NCI-H82 (cell line): ENCODE data around the gene TBX6.
"Not testable (repeated sequence)": the region's sequence is repeated elsewhere in the genome, so short reads cannot be mapped to it uniquely, and the experiment has no call there.

Experiments
- DNase-seq: peaks from one replicate; lab custom pipeline; 2025; lab: John Stamatoyannopoulos, UW

The TBX6 gene

GRCh38 chr16:30065943-30066760 lies 25.6 kb downstream of the TBX6 start:
- peak; percentile 20 for DNase-seq

- peak; percentile 98 for DNase-seq
These were observed 26.4 kb downstream of the TBX6 start, which contains the start of gene ALDOA for GRCh38 chr16:30065102-30065942. Gene ALDOA (plus strand): TSS chr16:30065760. CDS start chr16:30066898, 1,138 bp downstream.

- no peak for DNase-seq
These were observed 27.0 kb downstream of the TBX6 start for GRCh38 chr16:30064729-30065101.

- peak; percentile 85 for DNase-seq
These were observed 27.6 kb downstream of the TBX6 start for GRCh38 chr16:30063893-30064728.

GRCh38 chr16:30063278-30063892 lies 28.3 kb downstream of the TBX6 start:
- DNase-seq = no peak

- peak; percentile 52 for DNase-seq
These were observed 30.7 kb downstream of the TBX6 start for GRCh38 chr16:30060836-30061554.

GRCh38 chr16:30060346-30060745 lies 31.4 kb downstream of the TBX6 start:
- DNase-seq = peak; percentile 71

- DNase-seq = peak; percentile 65
These were observed 36.7 kb downstream of the TBX6 start for GRCh38 chr16:30054959-30055553.

- peak; percentile 35 for DNase-seq
These were observed 37.3 kb downstream of the TBX6 start for GRCh38 chr16:30054451-30054850.

- DNase-seq = no peak
These were observed 38.2 kb downstream of the TBX6 start for GRCh38 chr16:30053376-30054015.

GRCh38 chr16:30052671-30053372 lies 38.9 kb downstream of the TBX6 start:
- DNase-seq = peak; percentile 92

GRCh38 chr16:30051518-30051917 lies 40.2 kb downstream of the TBX6 start:
- no peak for DNase-seq

- no peak for DNase-seq
These were observed 41.9 kb downstream of the TBX6 start for GRCh38 chr16:30049871-30050270.

- DNase-seq = no peak
These were observed 45.1 kb downstream of the TBX6 start for GRCh38 chr16:30046588-30046987.

- DNase-seq = no peak
These were observed 45.5 kb downstream of the TBX6 start for GRCh38 chr16:30046178-30046577.

GRCh38 chr16:30041841-30042240 lies 49.9 kb downstream of the TBX6 start:
- DNase-seq = peak; percentile 16

GRCh38 chr16:30040690-30041089 lies 51.0 kb downstream of the TBX6 start:
- not testable (repeated sequence) for DNase-seq

- DNase-seq = no peak
These were observed 51.5 kb downstream of the TBX6 start for GRCh38 chr16:30040221-30040620.
